Hepatocyte (in vitro differentiated cells): ENCODE measurements around the gene DGKG. TPM values are rescaled to one million over a fixed set of nuclear protein-coding genes. Genes with fewer than 3 reads are reported as not detected.

Experiments used
- DNase-seq: peaks from one replicate; pipeline ENCODE4 v3.0.0-alpha.2; 2016; ENCODE audit warnings: low spot score
- H2AFZ ChIP-seq: fragments of 200-600 bp; sonication (generic); 2 replicates; pipeline ENCODE4 v1.6.0; 2016; ENCODE audit warnings: antibody characterized with exemption, mild to moderate bottlenecking
- H3K27ac ChIP-seq: fragments of 200-600 bp; sonication (generic); 2 replicates; pipeline ENCODE4 v1.5.1; 2016; ENCODE audit warnings: mild to moderate bottlenecking
- H3K27me3 ChIP-seq: fragments of 200-600 bp; sonication (generic); 2 replicates; pipeline ENCODE4 v1.6.1; 2016
- H3K36me3 ChIP-seq: fragments of 200-600 bp; sonication (generic); replicated peaks from 2 replicates; pipeline ENCODE4 v1.5.1; 2016; ENCODE audit warnings: low read depth; ENCODE audit not compliant: insufficient read depth
- H3K4me1 ChIP-seq: fragments of 200-600 bp; sonication (generic); 2 replicates; pipeline ENCODE4 v1.5.1; 2016; ENCODE audit warnings: mild to moderate bottlenecking, moderate library complexity; ENCODE audit not compliant: insufficient read depth
- H3K4me2 ChIP-seq: fragments of 200-600 bp; sonication (generic); 2 replicates; pipeline ENCODE4 v1.6.0; 2016
- H3K4me3 ChIP-seq: fragments of 200-600 bp; sonication (generic); 2 replicates; pipeline ENCODE4 v1.5.1; 2016; ENCODE audit warnings: mild to moderate bottlenecking
- H3K79me2 ChIP-seq: fragments of 200-600 bp; sonication (generic); 2 replicates; pipeline ENCODE4 v1.6.0; 2017; ENCODE audit warnings: mild to moderate bottlenecking
- H3K9me2 ChIP-seq: fragments of 200-600 bp; sonication (generic); replicated peaks from 2 replicates; pipeline ENCODE4 v1.6.0; 2017; ENCODE audit warnings: mild to moderate bottlenecking; ENCODE audit not compliant: insufficient read depth
- H3K9me3 ChIP-seq: fragments of 200-600 bp; sonication (generic); 2 replicates; pipeline ENCODE4 v1.5.1; 2016; ENCODE audit warnings: low read depth, mild to moderate bottlenecking
- H4K20me1 ChIP-seq: fragments of 200-600 bp; sonication (generic); 2 replicates; pipeline ENCODE4 v1.6.0; 2016; ENCODE audit warnings: mild to moderate bottlenecking; ENCODE audit not compliant: insufficient read depth, poor library complexity, severe bottlenecking
- EZH2 ChIP-seq: fragments of 200-600 bp; sonication (generic); IDR thresholded peaks from 2 replicates; pipeline ENCODE4 v1.6.1; 2016; ENCODE audit warnings: antibody characterized with exemption, mild to moderate bottlenecking, borderline replicate concordance
- EZH2phosphoT487 ChIP-seq: fragments of 200-600 bp; sonication (generic); IDR thresholded peaks from one replicate; pipeline ENCODE4 v1.6.1; 2018; ENCODE audit warnings: antibody characterized with exemption, mild to moderate bottlenecking, low read depth, moderate library complexity; ENCODE audit not compliant: unreplicated experiment, severe bottlenecking
- WGBS: methylation state at CpG from one replicate; pipeline ENCODE4 v1.1.6; 2016; ENCODE audit warnings: low lambda C conversion rate; ENCODE audit errors: missing lambda C conversion rate; 5-methylcytosine and 5-hydroxymethylcytosine counted together
- polyA plus RNA-seq: library from polyadenylated mRNA; unstranded; fragments of >200 nt; fragmentation: Nextera tagmentation; extraction: Ambion mirVana; gene quantifications from 2 replicates; pipeline ENCODE4 v1.2.1, GENCODE V29; 2016
- total RNA-seq: library from RNA; depleted of rRNA; stranded (reverse); fragments of >200 nt; gene quantifications from 2 replicates; pipeline ENCODE4 v1.2.3, GENCODE V29; 2014
- TF ChIP-seq, protein P1 (sequence below): fragments of 200-600 bp; sonication (generic); IDR thresholded peaks from 2 replicates; pipeline ENCODE4 v1.5.1; 2016; ENCODE audit warnings: antibody characterized with exemption, mild to moderate bottlenecking; ENCODE audit not compliant: poor library complexity

DGKG gene
- total and polyA plus RNA-seq, 2 experiments from 2014 or later: not detected

DNA sequence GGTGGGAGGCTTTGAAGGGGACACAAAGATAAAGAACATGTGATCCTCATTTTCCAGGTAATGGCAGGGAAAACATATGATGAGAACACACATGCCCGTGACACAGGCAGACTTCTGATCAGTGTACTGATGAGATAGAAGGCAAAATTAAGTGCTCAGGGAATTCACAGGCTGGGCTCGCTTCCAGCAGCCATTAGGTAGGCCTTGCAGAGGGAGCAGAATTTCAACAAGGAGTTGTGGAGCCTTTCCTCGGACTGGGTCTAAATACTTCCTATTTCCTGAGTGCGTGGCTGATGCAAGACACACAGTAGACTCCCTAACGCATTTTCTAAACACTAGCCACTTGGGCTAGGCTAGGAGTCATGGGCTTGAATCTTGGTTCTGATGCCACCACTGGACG is 179.2 kb downstream of the DGKG start:
- Histone ChIP-seq H3K36me3 (no peaks in the 10 kb centered on the region), H3K9me2 (no peaks in the 10 kb centered on the region), H3K4me3 (no peak overlapping the region), H3K79me2 (no peaks in the 10 kb centered on the region), H3K4me2 (no peak overlapping the region), H2AFZ (no peak overlapping the region), H3K27me3 (no peaks in the 10 kb centered on the region), H3K9me3 (no peaks in the 10 kb centered on the region), H3K4me1 (no peaks in the 10 kb centered on the region), H4K20me1 (no peaks in the 10 kb centered on the region), H3K27ac (no peak overlapping the region)
- whole genome bisulfite sequencing: 80% methylated on average over 6 of the region's 6 CpGs
- no peak for DNase-seq
- TF ChIP-seq, protein P1, sequence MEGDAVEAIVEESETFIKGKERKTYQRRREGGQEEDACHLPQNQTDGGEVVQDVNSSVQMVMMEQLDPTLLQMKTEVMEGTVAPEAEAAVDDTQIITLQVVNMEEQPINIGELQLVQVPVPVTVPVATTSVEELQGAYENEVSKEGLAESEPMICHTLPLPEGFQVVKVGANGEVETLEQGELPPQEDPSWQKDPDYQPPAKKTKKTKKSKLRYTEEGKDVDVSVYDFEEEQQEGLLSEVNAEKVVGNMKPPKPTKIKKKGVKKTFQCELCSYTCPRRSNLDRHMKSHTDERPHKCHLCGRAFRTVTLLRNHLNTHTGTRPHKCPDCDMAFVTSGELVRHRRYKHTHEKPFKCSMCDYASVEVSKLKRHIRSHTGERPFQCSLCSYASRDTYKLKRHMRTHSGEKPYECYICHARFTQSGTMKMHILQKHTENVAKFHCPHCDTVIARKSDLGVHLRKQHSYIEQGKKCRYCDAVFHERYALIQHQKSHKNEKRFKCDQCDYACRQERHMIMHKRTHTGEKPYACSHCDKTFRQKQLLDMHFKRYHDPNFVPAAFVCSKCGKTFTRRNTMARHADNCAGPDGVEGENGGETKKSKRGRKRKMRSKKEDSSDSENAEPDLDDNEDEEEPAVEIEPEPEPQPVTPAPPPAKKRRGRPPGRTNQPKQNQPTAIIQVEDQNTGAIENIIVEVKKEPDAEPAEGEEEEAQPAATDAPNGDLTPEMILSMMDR: no peak
- TF ChIP-seq EZH2: no peak
- no peak for TF ChIP-seq EZH2phosphoT487

DNA sequence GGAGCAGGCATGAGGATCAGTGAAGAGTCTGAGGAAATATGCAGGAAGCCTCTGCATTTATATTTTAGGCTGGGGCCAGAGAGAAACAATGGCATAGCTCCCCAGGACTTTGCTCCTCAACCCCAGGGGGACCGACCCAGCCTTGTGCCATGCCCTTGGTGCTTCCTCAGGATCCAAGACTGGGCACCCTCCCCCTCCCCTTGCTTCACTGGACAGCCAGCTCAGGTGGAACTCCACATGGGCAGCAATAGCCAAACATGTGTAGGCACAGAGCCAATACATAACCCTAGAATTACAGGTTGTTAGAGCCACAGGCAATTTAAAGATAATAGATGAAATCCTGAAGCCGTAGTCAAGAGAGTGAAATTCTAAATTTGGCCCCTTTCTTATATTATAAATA is 180.1 kb downstream of the DGKG start:
- DNase-seq: no peak
- no peak overlapping the region for H3K4me2 ChIP-seq
- H2AFZ ChIP-seq: no peak overlapping the region
- no peaks in the 10 kb centered on the region for H3K4me1 ChIP-seq
- H3K27ac ChIP-seq: no peak overlapping the region
- TF ChIP-seq EZH2 (no peak), EZH2phosphoT487 (no peak)
- TF ChIP-seq, protein P1: no peak
- no peaks in the 10 kb centered on the region for H3K27me3 ChIP-seq
- 87% methylated on average over 2 of the region's 2 CpGs for WGBS
- H3K36me3 ChIP-seq: no peaks in the 10 kb centered on the region
- no peaks in the 10 kb centered on the region for H3K79me2 ChIP-seq
- H4K20me1 ChIP-seq: no peaks in the 10 kb centered on the region
- no peak overlapping the region for H3K4me3 ChIP-seq
- H3K9me3 ChIP-seq: no peaks in the 10 kb centered on the region
- H3K9me2 ChIP-seq: no peaks in the 10 kb centered on the region

GRCh38 chr3:186180891-186181481 is 181.0 kb downstream of the DGKG start:
- no peaks in the 10 kb centered on the region for H3K27me3 ChIP-seq
- no peaks in the 10 kb centered on the region for H3K36me3 ChIP-seq
- no peak for DNase-seq
- H3K9me2 ChIP-seq: no peaks in the 10 kb centered on the region
- no peaks in the 10 kb centered on the region for H3K79me2 ChIP-seq
- H2AFZ ChIP-seq: no peak overlapping the region
- no peak overlapping the region for H3K4me2 ChIP-seq
- 56% methylated on average over 6 of the region's 6 CpGs for WGBS
- no peaks in the 10 kb centered on the region for H3K9me3 ChIP-seq
- H4K20me1 ChIP-seq: no peaks in the 10 kb centered on the region
- H3K27ac ChIP-seq: no peak overlapping the region
- TF ChIP-seq, protein P1: no peak
- TF ChIP-seq EZH2phosphoT487 (no peak), EZH2 (no peak)
- H3K4me3 ChIP-seq: no peak overlapping the region
- H3K4me1 ChIP-seq: peaks cover 6% of the 10 kb centered on the region
